H9 (cell line): ENCODE data around the gene CDH4. TPM values are rescaled to one million over a fixed set of nuclear protein-coding genes. Genes with fewer than 3 reads are reported as not detected.
A peak's percentile ranks its signal among the peaks of the same experiment; 100 is the strongest.

Source experiments
- DNase-seq: peaks from one replicate; pipeline ENCODE4 v3.0.0-alpha.2; 2017
- H2AFZ ChIP-seq: one replicate; pipeline ENCODE4 v1.6.1; 2013; ENCODE audit warnings: mild to moderate bottlenecking, low read length, control low read depth, moderate library complexity
- H2AK5ac ChIP-seq: 2 replicates; pipeline ENCODE4 v1.6.1; 2013; ENCODE audit warnings: low read length, control low read depth, mixed read lengths; ENCODE audit not compliant: insufficient read length
- H2BK120ac ChIP-seq: one replicate; pipeline ENCODE4 v1.6.1; 2013; ENCODE audit warnings: low read depth, mild to moderate bottlenecking, low read length, control low read depth, inconsistent platforms; ENCODE audit not compliant: poor library complexity, severe bottlenecking
- H2BK12ac ChIP-seq: 2 replicates; pipeline ENCODE4 v1.6.1; 2013; ENCODE audit warnings: low read length, control low read depth, mixed read lengths, low read depth; ENCODE audit not compliant: insufficient read length
- H2BK15ac ChIP-seq: 2 replicates; pipeline ENCODE4 v1.6.1; 2013; ENCODE audit warnings: low read depth, low read length, control low read depth
- H2BK20ac ChIP-seq: one replicate; pipeline ENCODE4 v1.6.1; 2013; ENCODE audit warnings: low read depth, mild to moderate bottlenecking, low read length, control low read depth, inconsistent platforms; ENCODE audit not compliant: poor library complexity, severe bottlenecking
- H2BK5ac ChIP-seq: 2 replicates; pipeline ENCODE4 v1.6.1; 2013; ENCODE audit warnings: low read length, control low read depth, mixed read lengths; ENCODE audit not compliant: insufficient read length
- H3K14ac ChIP-seq: 2 replicates; pipeline ENCODE4 v1.6.1; 2013; ENCODE audit warnings: low read length, control low read depth; ENCODE audit not compliant: insufficient read depth
- H3K18ac ChIP-seq: 2 replicates; pipeline ENCODE4 v1.6.1; 2013; ENCODE audit warnings: low read depth, mild to moderate bottlenecking, mixed read lengths, low read length, control low read depth; ENCODE audit not compliant: insufficient read length
- H3K23ac ChIP-seq: 2 replicates; pipeline ENCODE4 v1.6.1; 2013; ENCODE audit warnings: low read length, control low read depth, mixed read lengths, low read depth; ENCODE audit not compliant: insufficient read length
- H3K23me2 ChIP-seq: 2 replicates; pipeline ENCODE4 v1.6.1; 2013; ENCODE audit warnings: low read depth, mild to moderate bottlenecking, mixed read lengths, low read length, control low read depth; ENCODE audit not compliant: insufficient read length, poor library complexity, severe bottlenecking
- H3K27ac ChIP-seq: 2 replicates; pipeline ENCODE4 v1.5.1; 2013; ENCODE audit warnings: low read length, control low read depth, mixed read lengths, low read depth; ENCODE audit not compliant: insufficient read length
- H3K27me3 ChIP-seq: 2 replicates; pipeline ENCODE4 v1.6.1; 2013; ENCODE audit warnings: low read length, control low read depth, inconsistent platforms; ENCODE audit not compliant: insufficient read depth
- H3K4ac ChIP-seq: 2 replicates; pipeline ENCODE4 v1.6.1; 2013; ENCODE audit warnings: low read depth, mild to moderate bottlenecking, control low read depth, inconsistent platforms, low read length, moderate library complexity
- H3K4me1 ChIP-seq: 2 replicates; pipeline ENCODE4 v1.6.1; 2013; ENCODE audit warnings: low read length, control low read depth, inconsistent platforms; ENCODE audit not compliant: insufficient read depth
- H3K4me2 ChIP-seq: 2 replicates; pipeline ENCODE4 v1.6.1; 2013; ENCODE audit warnings: low read length, control low read depth, mixed read lengths; ENCODE audit not compliant: insufficient read length, insufficient read depth
- H3K56ac ChIP-seq: 2 replicates; pipeline ENCODE4 v1.6.1; 2013; ENCODE audit warnings: low read depth, mild to moderate bottlenecking, mixed read lengths, low read length, control low read depth; ENCODE audit not compliant: insufficient read length
- H3K79me1 ChIP-seq: 2 replicates; pipeline ENCODE4 v1.6.1; 2013; ENCODE audit warnings: low read depth, mild to moderate bottlenecking, moderate library complexity, low read length, control low read depth, inconsistent platforms; ENCODE audit not compliant: insufficient read depth, poor library complexity, severe bottlenecking
- H3K79me2 ChIP-seq: 2 replicates; pipeline ENCODE4 v1.6.1; 2013; ENCODE audit warnings: low read length, control low read depth, inconsistent platforms; ENCODE audit not compliant: insufficient read depth
- H3K9ac ChIP-seq: 2 replicates; pipeline ENCODE4 v1.6.1; 2013; ENCODE audit warnings: low read length, control low read depth, mixed read lengths; ENCODE audit not compliant: insufficient read length; ENCODE audit errors: extremely low read depth
- H3K9me3 ChIP-seq: one replicate; pipeline ENCODE4 v1.6.1; 2013; ENCODE audit warnings: low read depth, low read length, inconsistent platforms; ENCODE audit not compliant: control insufficient read depth
- H3T11ph ChIP-seq: one replicate; pipeline ENCODE4 v1.6.1; 2013; ENCODE audit warnings: mild to moderate bottlenecking, low read length, control low read depth, inconsistent platforms
- H4K20me1 ChIP-seq: one replicate; pipeline ENCODE4 v1.6.1; 2013; ENCODE audit not compliant: control insufficient read depth, insufficient read length, insufficient read depth
- H4K5ac ChIP-seq: 2 replicates; pipeline ENCODE4 v1.6.1; 2013; ENCODE audit warnings: low read depth, mild to moderate bottlenecking, mixed read lengths, low read length, control low read depth; ENCODE audit not compliant: insufficient read length
- H4K8ac ChIP-seq: replicated peaks from 2 replicates; pipeline ENCODE4 v1.6.1; 2013; ENCODE audit warnings: low read length, control low read depth, mixed read lengths, low read depth; ENCODE audit not compliant: insufficient read length
- H4K91ac ChIP-seq: 2 replicates; pipeline ENCODE4 v1.6.1; 2013; ENCODE audit warnings: low read depth, mild to moderate bottlenecking, moderate library complexity, mixed read lengths, low read length, control low read depth; ENCODE audit not compliant: insufficient read length
- H3K27ac Mint-ChIP-seq, 3 experiments: 2 replicates in 2 of 3; 3 replicates in 1 of 3; pipeline ENCODE4 v1.8.0; 2020 to 2021; ENCODE audit warnings: mixed read lengths in 3 of 3, mild to moderate bottlenecking in 1 of 3, moderate library complexity in 1 of 3
- H3K27me3 Mint-ChIP-seq: 2 replicates; pipeline ENCODE4 v1.8.0; 2021; ENCODE audit warnings: low read depth, mild to moderate bottlenecking, moderate library complexity, mixed read lengths
- H3K36me3 Mint-ChIP-seq, 3 experiments: 2 replicates in 2 of 3; 3 replicates in 1 of 3; pipeline ENCODE4 v1.8.0; 2020 to 2021; ENCODE audit warnings: low read depth in 3 of 3, mixed read lengths in 3 of 3; ENCODE audit not compliant: insufficient read depth in 1 of 3
- H3K4me1 Mint-ChIP-seq, 2 experiments: 2 replicates each; pipeline ENCODE4 v1.8.0; 2020; ENCODE audit warnings: mixed read lengths in 2 of 2
- H3K4me3 Mint-ChIP-seq, 2 experiments: 2 replicates in 1 of 2; 3 replicates in 1 of 2; pipeline ENCODE4 v1.8.0; 2020 to 2021; ENCODE audit warnings: mild to moderate bottlenecking in 2 of 2, mixed read lengths in 2 of 2, moderate library complexity in 1 of 2
- H3K9me3 Mint-ChIP-seq, 2 experiments: 2 replicates in 1 of 2; 3 replicates in 1 of 2; pipeline ENCODE4 v1.8.0; 2020; ENCODE audit warnings: mild to moderate bottlenecking in 2 of 2, mixed read lengths in 2 of 2, moderate library complexity in 1 of 2
- CTCF ChIP-seq: fragments of 200-600 bp; sonication (generic); conservative IDR thresholded peaks from 3 replicates; pipeline ENCODE4 v1.8.0; 2021; ENCODE audit warnings: antibody characterized with exemption, mild to moderate bottlenecking
- WGBS: extraction: QIAGEN DNeasy Blood & Tissue Kit; methylation state at CpG from one replicate; pipeline ENCODE4 v1.1.7; 2013; ENCODE audit warnings: missing lambda C conversion rate, low lambda C conversion rate, mixed read lengths; ENCODE audit not compliant: insufficient read length; ENCODE audit errors: extremely low coverage; 5-methylcytosine and 5-hydroxymethylcytosine counted together
- total RNA-seq: library from RNA; stranded (reverse); gene quantifications from 2 replicates; pipeline ENCODE4 v1.2.1, GENCODE V29; 2021

Gene CDH4
- total RNA-seq, 1 experiment from 2014 or later, result 3.0 TPM

GRCh38 chr20:61818746-61819573, 566.9 kb downstream of the CDH4 start:
- Histone ChIP-seq H4K8ac (no peak overlapping the region), H3K4ac (no peak overlapping the region), H3K23ac (no peak overlapping the region), H3K18ac (no peak overlapping the region), H2BK120ac (no peak overlapping the region), H3K9me3 (no peaks in the 10 kb centered on the region), H3K4me2 (no peak overlapping the region), H3K27ac (no peak overlapping the region), H3K27me3 (no peaks in the 10 kb centered on the region), H3K14ac (no peak overlapping the region), H2BK12ac (no peak overlapping the region), H4K91ac (no peak overlapping the region), H3K79me1 (no peaks in the 10 kb centered on the region), H3K23me2 (no peaks in the 10 kb centered on the region), H3K56ac (no peak overlapping the region), H4K20me1 (no peaks in the 10 kb centered on the region), H2BK15ac (no peak overlapping the region), H3K79me2 (no peaks in the 10 kb centered on the region), H2BK5ac (no peak overlapping the region), H2BK20ac (no peak overlapping the region), H2AFZ (no peak overlapping the region), H3K9ac (no peak overlapping the region), H3T11ph (no peak overlapping the region), H3K4me1 (no peaks in the 10 kb centered on the region), H2AK5ac (no peak overlapping the region), H4K5ac (no peak overlapping the region)
- peaks cover 5 to 18% of the 10 kb centered on the region in 2 experiments for H3K4me1 Mint-ChIP-seq
- peaks cover 0 to 3% (median 0%) of the 10 kb centered on the region in 3 experiments; a peak in 2 of 7 replicates for H3K36me3 Mint-ChIP-seq
- peaks cover 42% of the 10 kb centered on the region for H3K27me3 Mint-ChIP-seq
- TF ChIP-seq CTCF, result no peak
- WGBS, result no CpG with 5 or more reads among the region's 32 CpGs
- peak overlapping the region in 1 of 3 experiments; percentile 55; a peak in 1 of 7 replicates for H3K27ac Mint-ChIP-seq
- no peak overlapping the region for H3K4me3 Mint-ChIP-seq
- H3K9me3 Mint-ChIP-seq, result peaks cover 4 to 5% of the 10 kb centered on the region in 2 experiments; a peak in 3 of 5 replicates
- DNase-seq, result no peak
